IPS-18a (cell line): ENCODE results near the gene CALN1.

Experiments used
- H3K27ac ChIP-seq: one replicate; pipeline ENCODE4 v1.5.1; 2013; ENCODE audit warnings: low read length
- H3K27me3 ChIP-seq: one replicate; pipeline ENCODE4 v1.6.1; 2013; ENCODE audit warnings: mild to moderate bottlenecking, low read length; ENCODE audit not compliant: control insufficient read depth, insufficient read depth
- H3K36me3 ChIP-seq: one replicate; pipeline ENCODE4 v1.6.1; 2013; ENCODE audit warnings: low read depth, low read length; ENCODE audit not compliant: control insufficient read depth
- H3K4me1 ChIP-seq: one replicate; pipeline ENCODE4 v1.6.1; 2013; ENCODE audit warnings: low read depth, low read length; ENCODE audit not compliant: control insufficient read depth
- H3K4me3 ChIP-seq: one replicate; pipeline ENCODE4 v1.5.1; 2013; ENCODE audit warnings: low read length
- H3K9ac ChIP-seq: one replicate; pipeline ENCODE4 v1.6.1; 2013; ENCODE audit warnings: mild to moderate bottlenecking, low read length, moderate library complexity
- H3K9me3 ChIP-seq: one replicate; pipeline ENCODE4 v1.6.1; 2013; ENCODE audit warnings: low read depth, low read length; ENCODE audit not compliant: control insufficient read depth

The CALN1 gene

DNA sequence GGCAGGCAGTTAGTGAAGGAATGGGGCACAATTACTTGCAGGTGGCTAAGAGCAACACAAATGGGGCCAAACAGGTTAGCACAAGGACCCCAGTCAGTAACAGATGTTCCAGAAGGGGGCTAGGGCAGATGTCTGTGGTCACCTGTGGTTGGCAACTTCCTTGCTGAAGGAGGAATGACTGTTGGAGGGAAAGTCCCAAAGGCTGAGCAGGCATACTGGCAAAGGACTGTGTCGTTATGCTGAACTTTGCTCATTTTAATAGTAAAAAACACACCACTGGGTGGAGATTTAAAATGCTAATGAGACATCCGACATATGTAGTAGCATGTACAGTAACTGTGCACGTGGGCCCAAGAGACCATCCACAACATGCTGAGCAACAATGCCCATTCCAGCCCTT is 511.6 kb downstream of the CALN1 start:
- H3K36me3 ChIP-seq: no peaks in the 10 kb centered on the region
- H3K27ac ChIP-seq: no peak overlapping the region
- no peaks in the 10 kb centered on the region for H3K4me1 ChIP-seq
- no peak overlapping the region for H3K9ac ChIP-seq
- H3K27me3 ChIP-seq: no peaks in the 10 kb centered on the region
- no peak overlapping the region for H3K4me3 ChIP-seq
- no peaks in the 10 kb centered on the region for H3K9me3 ChIP-seq

DNA sequence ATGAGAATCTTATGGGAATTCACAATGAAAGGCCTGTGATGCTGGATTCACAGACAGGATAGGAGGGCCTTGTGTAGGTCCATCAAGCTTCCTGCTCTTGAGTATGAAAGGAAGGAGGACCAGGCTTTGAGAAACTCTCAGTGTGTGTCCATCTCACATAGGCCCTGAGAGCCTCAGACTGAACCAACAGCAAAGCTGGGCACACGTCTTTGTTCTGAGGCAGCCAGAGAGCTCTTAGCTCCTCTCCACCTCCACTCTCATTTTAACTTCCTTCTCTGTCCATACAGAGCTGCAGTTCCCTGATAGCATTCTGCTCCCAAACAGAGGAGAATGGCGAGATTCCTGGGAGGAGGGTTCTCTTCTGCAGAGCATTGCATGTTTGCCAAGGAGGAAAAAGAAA is 515.6 kb downstream of the CALN1 start:
- no peak overlapping the region for H3K27ac ChIP-seq
- no peak overlapping the region for H3K9ac ChIP-seq
- no peaks in the 10 kb centered on the region for H3K4me1 ChIP-seq
- no peaks in the 10 kb centered on the region for H3K36me3 ChIP-seq
- H3K4me3 ChIP-seq: no peak overlapping the region
- no peaks in the 10 kb centered on the region for H3K9me3 ChIP-seq
- no peaks in the 10 kb centered on the region for H3K27me3 ChIP-seq

GRCh38 chr7:71886046-71886445 is 526.1 kb downstream of the CALN1 start:
- H3K27ac ChIP-seq: no peak overlapping the region
- no peak overlapping the region for H3K9ac ChIP-seq
- H3K27me3 ChIP-seq: no peaks in the 10 kb centered on the region
- peaks cover 4% of the 10 kb centered on the region for H3K4me1 ChIP-seq
- no peaks in the 10 kb centered on the region for H3K9me3 ChIP-seq
- H3K4me3 ChIP-seq: no peak overlapping the region
- H3K36me3 ChIP-seq: no peaks in the 10 kb centered on the region

GRCh38 chr7:71885487-71885886 is 526.7 kb downstream of the CALN1 start:
- H3K4me3 ChIP-seq: no peak overlapping the region
- no peak overlapping the region for H3K27ac ChIP-seq
- H3K9ac ChIP-seq: no peak overlapping the region
- no peaks in the 10 kb centered on the region for H3K27me3 ChIP-seq
- H3K36me3 ChIP-seq: no peaks in the 10 kb centered on the region
- H3K4me1 ChIP-seq: peaks cover 4% of the 10 kb centered on the region
- H3K9me3 ChIP-seq: no peaks in the 10 kb centered on the region

GRCh38 chr7:71883415-71883814 is 528.7 kb downstream of the CALN1 start:
- Histone ChIP-seq H3K9me3 (no peaks in the 10 kb centered on the region), H3K27me3 (no peaks in the 10 kb centered on the region), H3K27ac (no peak overlapping the region), H3K36me3 (no peaks in the 10 kb centered on the region), H3K9ac (no peak overlapping the region), H3K4me3 (no peak overlapping the region), H3K4me1 (peaks cover 4% of the 10 kb centered on the region)

DNA sequence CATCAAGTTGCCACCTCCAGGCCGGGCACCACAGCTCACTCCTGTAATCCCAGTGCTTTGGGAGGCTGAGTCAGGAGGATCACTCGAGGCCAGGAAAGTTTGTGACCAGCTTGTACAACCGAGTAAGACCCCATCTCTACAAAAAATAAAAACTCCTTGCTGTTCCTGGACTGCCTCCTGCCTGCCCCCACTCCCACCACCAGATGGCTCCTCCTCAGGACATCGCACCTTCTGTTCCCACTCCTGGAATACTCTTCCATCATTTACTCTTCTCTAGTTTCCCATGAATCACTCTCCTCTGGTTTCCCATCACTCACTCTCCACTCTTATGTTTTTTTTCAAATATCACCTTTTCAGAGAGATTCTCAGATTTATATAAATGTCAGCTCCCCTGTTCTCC is 540.7 kb downstream of the CALN1 start:
- Histone ChIP-seq H3K4me1 (no peaks in the 10 kb centered on the region), H3K27me3 (no peaks in the 10 kb centered on the region), H3K27ac (no peak overlapping the region), H3K9me3 (no peaks in the 10 kb centered on the region), H3K4me3 (no peak overlapping the region), H3K9ac (no peak overlapping the region), H3K36me3 (no peaks in the 10 kb centered on the region)

DNA sequence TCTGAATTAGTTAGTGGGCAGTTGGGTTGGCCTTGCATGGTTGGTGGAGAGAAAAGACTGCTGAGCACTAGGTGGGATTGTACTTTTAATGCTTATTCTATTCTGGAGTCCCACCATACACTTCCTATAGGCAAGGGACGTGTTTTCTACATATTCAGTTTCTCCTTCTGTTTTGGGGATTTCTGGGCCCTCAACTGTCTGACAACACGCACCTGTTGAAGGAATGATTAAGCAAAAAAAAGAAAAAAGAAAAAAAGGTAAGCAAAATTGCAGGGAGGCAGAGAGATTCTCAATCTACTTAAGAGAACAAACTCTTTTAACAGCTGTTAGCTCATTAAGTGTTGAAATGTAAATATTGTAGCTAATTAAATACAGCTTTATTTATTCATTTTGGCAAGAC is 541.3 kb downstream of the CALN1 start:
- no peaks in the 10 kb centered on the region for H3K36me3 ChIP-seq
- no peaks in the 10 kb centered on the region for H3K9me3 ChIP-seq
- H3K27ac ChIP-seq: no peak overlapping the region
- H3K4me1 ChIP-seq: no peaks in the 10 kb centered on the region
- no peaks in the 10 kb centered on the region for H3K27me3 ChIP-seq
- no peak overlapping the region for H3K4me3 ChIP-seq
- H3K9ac ChIP-seq: no peak overlapping the region

DNA sequence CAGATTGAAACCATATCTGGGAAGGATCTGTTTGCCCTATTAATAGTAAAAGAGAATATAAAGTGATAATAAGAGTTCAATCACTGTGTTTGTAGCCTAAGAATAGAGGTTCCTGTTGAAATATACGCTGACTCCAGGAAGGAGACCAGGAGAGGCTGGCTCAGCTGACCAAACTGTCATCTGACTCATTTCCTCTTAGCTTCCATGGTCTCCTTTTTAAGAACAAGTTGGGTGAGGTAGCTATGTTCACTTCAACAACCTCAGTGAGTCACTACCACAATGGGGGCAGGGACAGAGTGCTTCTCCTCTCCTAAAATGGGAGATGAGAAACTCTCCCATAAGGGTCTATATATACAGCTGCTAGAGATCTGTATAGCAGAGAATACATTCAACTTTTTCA is 543.3 kb downstream of the CALN1 start:
- Histone ChIP-seq H3K9ac (no peak overlapping the region), H3K27ac (no peak overlapping the region), H3K27me3 (no peaks in the 10 kb centered on the region), H3K36me3 (no peaks in the 10 kb centered on the region), H3K9me3 (no peaks in the 10 kb centered on the region), H3K4me1 (no peaks in the 10 kb centered on the region), H3K4me3 (no peak overlapping the region)

GRCh38 chr7:71867626-71868025 is 544.5 kb downstream of the CALN1 start:
- no peak overlapping the region for H3K27ac ChIP-seq
- H3K27me3 ChIP-seq: no peaks in the 10 kb centered on the region
- H3K9me3 ChIP-seq: no peaks in the 10 kb centered on the region
- no peak overlapping the region for H3K9ac ChIP-seq
- no peak overlapping the region for H3K4me3 ChIP-seq
- H3K36me3 ChIP-seq: no peaks in the 10 kb centered on the region
- H3K4me1 ChIP-seq: no peaks in the 10 kb centered on the region

GRCh38 chr7:71865172-71865571 is 547.0 kb downstream of the CALN1 start:
- no peaks in the 10 kb centered on the region for H3K27me3 ChIP-seq
- no peaks in the 10 kb centered on the region for H3K9me3 ChIP-seq
- H3K9ac ChIP-seq: no peak overlapping the region
- H3K36me3 ChIP-seq: no peaks in the 10 kb centered on the region
- no peak overlapping the region for H3K27ac ChIP-seq
- no peaks in the 10 kb centered on the region for H3K4me1 ChIP-seq
- no peak overlapping the region for H3K4me3 ChIP-seq

- no peaks in the 10 kb centered on the region for H3K4me1 ChIP-seq
- H3K36me3 ChIP-seq: no peaks in the 10 kb centered on the region
- no peak overlapping the region for H3K4me3 ChIP-seq
- H3K27ac ChIP-seq: no peak overlapping the region
- H3K9ac ChIP-seq: no peak overlapping the region
- no peaks in the 10 kb centered on the region for H3K9me3 ChIP-seq
- no peaks in the 10 kb centered on the region for H3K27me3 ChIP-seq
Measured at GRCh38 chr7:71864130-71864529, 548.0 kb downstream of the CALN1 start.

- H3K27ac ChIP-seq: no peak overlapping the region
- H3K9me3 ChIP-seq: no peaks in the 10 kb centered on the region
- H3K4me3 ChIP-seq: no peak overlapping the region
- H3K4me1 ChIP-seq: no peaks in the 10 kb centered on the region
- H3K9ac ChIP-seq: no peak overlapping the region
- H3K27me3 ChIP-seq: no peaks in the 10 kb centered on the region
- H3K36me3 ChIP-seq: no peaks in the 10 kb centered on the region
Measured at GRCh38 chr7:71860572-71860971, 551.6 kb downstream of the CALN1 start.
